Measurements from ENCODE around the gene XYLT1. TPM values are rescaled to one million over a fixed set of nuclear protein-coding genes. Genes with fewer than 3 reads are reported as not detected.

XYLT1 gene
- total and polyA plus RNA-seq, 2 of the 4 experiments (the other 2 are of a cell fraction): 9.0 to 12.7 TPM

DNA sequence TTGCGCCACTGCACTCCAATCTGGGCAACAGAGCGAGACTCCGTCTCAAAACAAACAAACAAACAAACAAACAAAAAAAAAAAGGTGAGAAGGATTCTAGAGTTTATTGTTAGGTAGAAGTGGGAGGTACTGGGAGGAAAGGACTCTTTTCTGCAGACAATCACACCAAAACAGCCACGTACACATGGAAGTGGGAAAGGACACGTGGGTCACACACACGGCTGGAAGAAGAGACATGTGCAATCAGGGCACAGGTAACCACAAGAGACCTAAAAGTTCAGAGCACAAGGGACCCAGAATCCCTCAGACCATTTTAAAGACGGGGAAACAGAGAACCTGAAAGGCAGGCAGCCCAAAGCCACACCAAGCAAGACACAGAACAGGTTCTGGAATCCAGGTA lies 20.5 kb downstream of the XYLT1 start:
- CTCF ChIA-PET: no interaction called here
- Histone ChIP-seq H3K18ac (ENCODE audit: low read depth, low read length) (no peak overlapping the region), H2AFZ (replicated peaks; ENCODE audit: low read length, poor library complexity) (no peak overlapping the region), H3K4ac (ENCODE audit: low read depth, low read length) (no peak overlapping the region), H2BK15ac (ENCODE audit: low read depth, low read length) (no peak overlapping the region), H2BK20ac (ENCODE audit: low read depth, low read length) (no peak overlapping the region), H2BK120ac (ENCODE audit: low read depth, low read length) (no peak overlapping the region), H4K8ac (ENCODE audit: low read depth in 2 of 2, low read length in 2 of 2) (no peak overlapping the region), H2BK5ac (ENCODE audit: low read depth, low read length, poor library complexity, severe bottlenecking) (no peak overlapping the region), H3K27ac (ENCODE audit: insufficient read depth, low read length) (no peak overlapping the region), H3K9me3 (ENCODE audit: control insufficient read depth, insufficient read depth, low read length) (no peaks in the 10 kb centered on the region), H3K4me1 (ENCODE audit: control insufficient read depth, insufficient read depth, low read length) (peaks cover 2% of the 10 kb centered on the region; the same call in 1 of the 2 replicates), H3K4me3 (ENCODE audit: insufficient read depth, low read depth, low read length) (no peak overlapping the region), H3K14ac (replicated peaks; ENCODE audit: low read depth, low read length) (0 out of 2 replicates have a peak overlapping the region, but pooled peaks have one; percentile 26), H3K36me3 (ENCODE audit: control insufficient read depth, insufficient read depth, low read length) (no peaks in the 10 kb centered on the region), H2AK5ac (ENCODE audit: low read depth, low read length) (no peak overlapping the region), H3K23ac (ENCODE audit: low read depth, low read length) (no peak overlapping the region), H3K9me1 (ENCODE audit: insufficient read depth, low read length) (0 out of 2 replicates have a peak, but pooled peaks cover 6% of the 10 kb centered on the region), H3K27me3 (ENCODE audit: control insufficient read depth, insufficient read depth, low read length) (no peaks in the 10 kb centered on the region), H3K56ac (ENCODE audit: extremely low read depth, insufficient read depth, low read length) (no peak overlapping the region), H4K20me1 (ENCODE audit: insufficient read depth, low read length) (peaks cover 4% of the 10 kb centered on the region), H3K4me2 (ENCODE audit: low read depth, low read length) (no peak overlapping the region), H3K79me1 (ENCODE audit: low read depth in 1 of 2, low read length in 2 of 2) (peaks cover 8 to 39% of the 10 kb centered on the region in 2 experiments; a peak in 3 of 4 replicates), H3K9ac (ENCODE audit: low read depth, low read length) (no peak overlapping the region), H2AK9ac (replicated peaks; ENCODE audit: low read depth, low read length, poor library complexity) (no peak overlapping the region), H4K5ac (ENCODE audit: low read depth, low read length) (no peak overlapping the region), H4K91ac (ENCODE audit: insufficient read depth, low read depth, low read length) (no peak overlapping the region)
- in situ Hi-C loops (cut with MboI; ENCODE audit: low sequenced_read_pairs) (loop anchor here (25.0 kb wide), 2 partner anchors 238 to 588 kb away; no protein-coding TSS in a partner anchor), dilution Hi-C loops (cut with HindIII; ENCODE audit: low sequenced_read_pairs, unreplicated experiment) (no loop called here), intact Hi-C loops (cut with micrococcal nuclease) (no loop called here)
- POLR2A ChIA-PET (ENCODE audit: unreplicated experiment): no interaction called here
- 95% methylated on average over 3 of the region's 7 CpGs; no CpG with 5 or more reads in 1 of the 2 experiments for WGBS, 2 experiments (ENCODE audit: extremely low coverage in 2 of 2, insufficient read length in 1 of 2)
- DNase-seq (no peak), ATAC-seq (ENCODE audit: low read depth) (no peak)
- no peak for TF ChIP-seq MXI1 (IDR thresholded peaks at IDR 0.05; ENCODE audit: borderline replicate concordance, low read depth, low read length)
- no peak for TF ChIP-seq RAD21 (IDR thresholded peaks at IDR 0.05; ENCODE audit: low read length)
- TF ChIP-seq, protein P1, sequence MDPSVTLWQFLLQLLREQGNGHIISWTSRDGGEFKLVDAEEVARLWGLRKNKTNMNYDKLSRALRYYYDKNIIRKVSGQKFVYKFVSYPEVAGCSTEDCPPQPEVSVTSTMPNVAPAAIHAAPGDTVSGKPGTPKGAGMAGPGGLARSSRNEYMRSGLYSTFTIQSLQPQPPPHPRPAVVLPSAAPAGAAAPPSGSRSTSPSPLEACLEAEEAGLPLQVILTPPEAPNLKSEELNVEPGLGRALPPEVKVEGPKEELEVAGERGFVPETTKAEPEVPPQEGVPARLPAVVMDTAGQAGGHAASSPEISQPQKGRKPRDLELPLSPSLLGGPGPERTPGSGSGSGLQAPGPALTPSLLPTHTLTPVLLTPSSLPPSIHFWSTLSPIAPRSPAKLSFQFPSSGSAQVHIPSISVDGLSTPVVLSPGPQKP (IDR thresholded peaks at IDR 0.05; ENCODE audit: borderline replicate concordance, low read depth, low read length): no peak
- no peak for TF ChIP-seq POLR2A (IDR thresholded peaks at IDR 0.05; ENCODE audit: low read depth, low read length)
- TF ChIP-seq, protein P2, sequence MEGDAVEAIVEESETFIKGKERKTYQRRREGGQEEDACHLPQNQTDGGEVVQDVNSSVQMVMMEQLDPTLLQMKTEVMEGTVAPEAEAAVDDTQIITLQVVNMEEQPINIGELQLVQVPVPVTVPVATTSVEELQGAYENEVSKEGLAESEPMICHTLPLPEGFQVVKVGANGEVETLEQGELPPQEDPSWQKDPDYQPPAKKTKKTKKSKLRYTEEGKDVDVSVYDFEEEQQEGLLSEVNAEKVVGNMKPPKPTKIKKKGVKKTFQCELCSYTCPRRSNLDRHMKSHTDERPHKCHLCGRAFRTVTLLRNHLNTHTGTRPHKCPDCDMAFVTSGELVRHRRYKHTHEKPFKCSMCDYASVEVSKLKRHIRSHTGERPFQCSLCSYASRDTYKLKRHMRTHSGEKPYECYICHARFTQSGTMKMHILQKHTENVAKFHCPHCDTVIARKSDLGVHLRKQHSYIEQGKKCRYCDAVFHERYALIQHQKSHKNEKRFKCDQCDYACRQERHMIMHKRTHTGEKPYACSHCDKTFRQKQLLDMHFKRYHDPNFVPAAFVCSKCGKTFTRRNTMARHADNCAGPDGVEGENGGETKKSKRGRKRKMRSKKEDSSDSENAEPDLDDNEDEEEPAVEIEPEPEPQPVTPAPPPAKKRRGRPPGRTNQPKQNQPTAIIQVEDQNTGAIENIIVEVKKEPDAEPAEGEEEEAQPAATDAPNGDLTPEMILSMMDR (conservative IDR thresholded peaks at IDR 0.05; ENCODE audit: low read depth, low read length): no peak
- no TSS peak for BruUV-seq (replicated peaks)
